NCI-H510A treated with DMSO at 0.1 percent for 48 hours (cell line): Measurements from ENCODE around the gene CPD.
"Not testable (repeated sequence)": the region's sequence is repeated elsewhere in the genome, so short reads cannot be mapped to it uniquely, and the experiment has no call there.

Experiments
- DNase-seq: peaks from one replicate; lab custom pipeline; 2025; lab: John Stamatoyannopoulos, UW

Gene CPD

GRCh38 chr17:30378825-30379302 lies at the start of gene CPD:
CPD (plus strand) TSS chr17:30378927; CDS start chr17:30378981, 54 bp downstream.
- DNase-seq = peak; percentile 89

DNA sequence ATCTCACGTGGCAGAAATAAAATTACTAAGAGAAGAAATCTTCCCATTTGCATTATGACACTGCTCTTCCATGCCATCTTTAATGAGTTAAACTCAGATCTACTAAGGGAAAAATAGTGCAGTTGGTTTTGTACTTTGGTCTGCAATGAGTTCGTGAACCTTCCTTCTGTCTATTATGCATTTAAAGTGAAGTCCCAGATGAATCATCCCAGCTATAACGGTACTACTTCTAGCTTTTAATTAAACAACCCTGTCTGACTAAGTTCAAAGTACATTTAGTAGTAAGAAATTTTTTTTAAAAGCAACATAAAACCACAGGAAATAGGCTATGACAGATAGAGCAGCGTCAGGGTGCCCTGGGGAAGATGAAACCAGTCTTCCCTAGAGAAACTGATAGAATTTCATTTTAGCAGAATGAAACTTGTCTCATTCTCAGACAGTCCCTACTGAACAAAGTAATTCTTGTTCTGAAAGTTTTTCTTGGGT lies 46.6 kb upstream of the CPD start:
- DNase-seq = no peak

DNA sequence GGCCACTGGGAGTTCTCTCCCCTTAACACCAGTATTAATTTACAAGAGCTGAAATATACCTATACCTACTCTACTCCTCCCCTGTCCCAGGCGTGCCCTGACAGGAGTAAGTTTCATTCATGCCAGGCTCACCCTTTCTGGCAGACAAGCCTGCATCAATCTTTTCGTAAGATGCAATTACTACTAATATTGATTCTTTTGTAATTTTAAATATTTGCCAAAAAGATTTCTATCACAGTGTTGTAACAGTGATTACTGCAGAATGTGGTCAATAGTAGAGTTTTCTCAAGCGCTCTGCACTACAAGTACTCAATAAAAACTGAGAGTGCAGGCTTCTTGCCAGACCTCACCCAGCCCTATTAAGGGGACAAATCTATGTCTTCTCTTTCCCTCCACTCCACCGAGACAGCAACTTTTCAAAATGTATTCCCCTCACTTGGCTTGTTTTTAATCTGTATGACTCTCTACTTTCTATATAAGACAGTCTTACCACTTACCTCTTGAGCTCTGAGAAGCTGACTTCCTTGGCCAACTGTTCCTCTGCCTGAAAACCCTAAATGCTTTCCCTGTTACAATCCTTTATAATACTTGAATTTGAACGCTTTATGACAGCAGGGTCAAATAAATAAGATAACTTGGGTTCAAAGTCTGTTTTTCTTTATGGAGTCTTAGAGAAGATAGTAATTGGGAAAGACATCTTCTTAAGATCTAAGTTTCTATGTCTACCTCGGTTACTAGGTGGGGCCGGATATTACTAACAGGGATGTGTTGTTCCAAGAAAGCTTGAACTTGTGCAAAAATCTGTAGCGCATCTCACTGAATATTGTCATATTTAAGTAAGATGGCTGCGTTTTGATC lies 45.0 kb upstream of the CPD start, which contains the start of gene TMIGD1:
Gene TMIGD1, minus strand, starts transcription at position 555 of the 858 bp plus-strand sequence. CDS start 1,924 bp downstream, outside the sequence.
- no peak for DNase-seq

DNA sequence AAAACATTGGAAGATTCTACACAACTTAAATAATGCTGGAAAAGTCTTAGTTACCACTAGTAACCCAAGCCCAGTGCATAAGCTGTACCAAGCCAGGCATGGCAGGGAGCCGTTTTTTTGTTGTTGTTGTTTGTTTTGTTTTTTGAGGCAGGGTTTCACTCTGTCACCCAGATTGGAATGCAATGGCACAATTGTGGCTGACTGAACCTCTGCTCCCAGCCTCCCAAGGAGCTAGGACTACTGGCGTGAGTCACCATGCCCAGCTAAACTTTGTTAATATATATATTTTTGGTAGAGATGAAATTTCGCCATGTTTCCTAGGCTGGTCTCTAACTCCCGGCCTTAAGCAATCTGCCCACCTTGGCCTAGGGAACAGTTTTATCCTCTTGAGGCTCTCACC lies 44.3 kb upstream of the CPD start:
- no peak for DNase-seq

GRCh38 chr17:30336369-30337171 lies 42.2 kb upstream of the CPD start:
- peak; percentile 81 for DNase-seq

DNA sequence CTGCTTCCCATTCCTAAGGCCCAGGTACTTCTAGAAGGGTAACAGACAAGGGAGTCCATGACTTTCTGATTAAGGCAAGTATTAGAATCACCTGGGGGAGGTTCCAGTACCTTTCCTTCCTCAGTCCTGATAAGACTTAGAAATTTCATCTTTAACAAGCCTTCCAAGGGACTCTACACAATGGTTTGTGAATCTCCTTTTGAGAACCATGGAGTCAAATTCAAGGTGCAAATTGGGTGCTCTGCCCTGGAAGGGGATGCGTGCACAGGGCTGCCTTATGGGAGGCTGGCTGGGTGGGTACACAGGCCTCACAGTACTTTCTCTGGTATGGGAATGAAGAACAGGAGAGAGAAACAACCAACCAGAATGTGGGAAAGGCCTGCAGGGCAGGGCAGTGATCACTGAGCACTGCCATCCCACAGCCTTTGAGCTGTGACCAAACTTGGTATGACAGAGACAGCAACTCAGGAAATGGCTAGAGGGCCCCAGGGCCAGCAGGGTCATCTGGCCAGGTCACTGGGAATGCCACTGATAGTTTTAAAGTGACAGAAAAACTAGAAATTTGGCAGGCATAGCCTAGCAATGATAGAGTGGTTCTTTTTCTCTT lies 41.2 kb upstream of the CPD start:
- DNase-seq = no peak

DNA sequence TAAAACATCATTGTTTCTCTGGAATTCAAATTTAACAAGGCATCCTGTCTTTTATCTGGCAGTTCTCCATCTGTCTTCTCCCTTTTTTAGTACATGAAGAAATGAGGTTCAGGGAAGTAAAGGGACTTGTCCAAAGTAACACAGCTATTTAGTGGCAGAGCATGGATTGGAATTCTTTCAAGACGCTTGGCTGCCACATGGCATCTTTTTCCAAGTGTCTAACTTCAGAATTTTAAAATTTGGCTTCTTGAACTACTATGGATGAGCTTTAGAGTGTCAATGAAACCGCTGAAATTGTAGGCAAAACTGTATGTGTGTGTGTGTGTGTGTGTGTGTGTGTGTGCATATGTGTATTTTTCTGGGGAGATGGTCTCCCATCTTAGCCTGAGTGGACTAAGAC lies 39.6 kb upstream of the CPD start:
- no peak for DNase-seq

- no peak for DNase-seq
These were observed 37.8 kb upstream of the CPD start for GRCh38 chr17:30340801-30341356.

- no peak for DNase-seq
These were observed 37.0 kb upstream of the CPD start for GRCh38 chr17:30341703-30342249.

DNA sequence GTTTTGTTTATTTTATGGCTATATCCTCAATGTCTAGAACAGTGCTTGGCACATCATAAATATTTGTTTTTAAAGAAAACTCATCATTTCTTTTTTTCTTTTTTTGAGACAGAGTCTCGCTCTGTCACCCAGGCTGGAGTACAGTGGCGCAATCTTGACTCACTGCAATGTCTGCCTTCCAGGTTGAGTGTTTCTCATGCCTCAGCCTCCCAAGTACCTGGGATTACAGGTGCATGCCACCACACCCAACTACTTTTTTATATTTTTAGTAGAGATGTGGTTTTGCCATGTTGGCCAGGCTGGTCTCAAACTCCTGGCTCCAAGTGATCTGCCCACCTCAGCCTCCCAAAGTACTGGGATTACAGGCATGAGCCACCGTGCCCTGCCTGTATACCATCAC lies 35.5 kb upstream of the CPD start:
- not testable (repeated sequence) for DNase-seq

DNA sequence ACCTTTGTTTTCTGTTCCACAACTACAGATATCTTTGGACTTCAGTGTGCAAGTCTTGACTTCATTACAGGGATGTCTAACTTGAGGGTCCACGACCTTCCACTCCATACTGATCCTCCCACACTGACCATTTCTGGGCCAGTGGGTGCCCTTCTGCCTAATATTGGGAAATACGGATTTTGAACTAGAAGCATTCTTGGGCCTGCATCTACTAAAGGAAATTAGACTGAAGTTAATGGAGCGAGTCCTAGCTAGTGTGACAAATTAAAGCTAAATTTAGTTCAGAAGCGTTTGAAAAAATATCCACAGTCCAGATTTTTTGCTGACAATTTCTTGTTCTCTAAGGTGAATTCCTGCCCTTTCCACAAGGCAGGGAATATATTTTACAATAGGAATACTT lies 34.9 kb upstream of the CPD start:
- no peak for DNase-seq

GRCh38 chr17:30344283-30345088 lies 34.2 kb upstream of the CPD start:
- DNase-seq = peak; percentile 90

DNA sequence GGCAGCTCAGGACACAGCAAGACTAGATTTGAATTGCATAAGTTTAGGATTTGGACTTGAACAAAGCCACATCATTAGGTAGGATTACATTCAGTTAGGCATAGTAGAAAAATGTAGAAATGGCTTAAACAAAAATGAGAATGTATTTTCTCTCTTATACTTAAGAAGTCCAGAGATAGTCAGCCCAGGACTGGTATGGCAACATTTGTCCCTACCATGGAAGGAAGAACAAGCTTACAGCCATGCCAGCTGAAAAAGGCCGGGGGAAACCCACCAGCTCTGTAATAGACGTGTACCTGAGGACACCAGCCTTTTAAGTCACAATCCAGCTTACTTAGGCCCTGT lies 33.7 kb upstream of the CPD start:
- peak; percentile 66 for DNase-seq

- DNase-seq = no peak
These were observed 33.1 kb upstream of the CPD start for GRCh38 chr17:30345527-30346075.

DNA sequence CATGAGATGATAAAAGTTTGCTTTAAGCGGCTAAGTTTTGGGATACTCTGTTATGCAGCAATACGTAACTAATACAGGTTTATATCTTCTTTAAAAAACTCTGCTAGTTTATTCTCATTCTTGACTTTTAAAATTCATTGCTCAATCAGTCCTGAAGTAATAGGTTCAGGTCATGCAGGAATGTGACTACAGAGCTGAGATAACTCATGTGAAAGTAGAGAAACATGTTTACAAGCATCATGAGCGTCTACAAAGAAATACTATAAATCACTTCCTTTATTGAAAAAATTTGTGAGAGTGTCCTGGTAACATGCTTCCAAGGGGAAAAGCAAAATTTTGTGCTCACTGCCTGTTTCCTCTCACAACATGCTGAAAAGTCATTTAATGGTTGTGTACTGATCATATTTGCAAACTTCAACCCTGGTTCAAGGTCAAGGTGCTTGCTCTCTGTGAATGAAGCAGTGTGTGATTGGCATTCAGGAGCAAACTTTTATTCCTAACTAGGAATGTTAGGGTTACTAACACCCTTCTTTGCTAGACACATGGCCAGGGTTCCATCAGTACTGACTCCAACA lies 32.4 kb upstream of the CPD start:
- DNase-seq = no peak

DNA sequence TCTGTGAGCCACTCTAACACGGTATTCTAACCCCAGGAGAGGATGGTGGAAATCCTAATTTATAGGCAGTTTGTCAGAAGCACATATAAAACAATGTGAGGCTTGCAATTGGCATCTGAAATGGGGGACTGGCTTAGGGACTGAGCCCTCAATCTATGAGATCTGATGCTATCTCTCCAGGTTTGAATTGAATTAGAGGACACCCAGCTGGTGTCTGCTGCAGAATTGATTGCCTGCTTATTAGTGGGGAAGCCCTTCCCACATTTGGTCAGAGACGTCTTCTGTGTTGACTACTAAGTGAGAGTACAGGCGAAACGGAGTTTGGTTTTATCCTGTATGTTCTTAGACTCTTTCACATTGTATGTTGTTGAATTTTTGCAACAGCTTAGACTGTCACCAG lies 31.2 kb upstream of the CPD start:
- peak; percentile 33 for DNase-seq

DNA sequence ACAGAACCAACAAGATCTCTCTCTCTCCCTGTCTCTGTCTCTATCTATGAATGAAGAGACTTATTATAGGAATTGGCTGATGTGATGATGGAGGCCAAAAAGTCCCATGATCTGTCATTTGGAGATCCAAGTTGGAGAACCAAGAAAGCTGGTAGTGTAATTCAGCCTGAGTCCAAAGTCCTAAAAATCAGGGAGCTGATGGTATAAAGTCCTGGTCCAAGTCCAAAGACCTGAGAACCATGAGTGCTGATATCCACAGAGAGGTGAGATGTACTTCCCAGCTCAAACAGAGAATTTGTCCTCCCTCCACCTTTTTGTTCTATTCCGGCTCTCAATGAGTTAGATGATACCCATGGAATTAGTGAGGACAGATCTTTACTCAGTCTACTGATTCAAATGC lies 29.5 kb upstream of the CPD start:
- DNase-seq = no peak

DNA sequence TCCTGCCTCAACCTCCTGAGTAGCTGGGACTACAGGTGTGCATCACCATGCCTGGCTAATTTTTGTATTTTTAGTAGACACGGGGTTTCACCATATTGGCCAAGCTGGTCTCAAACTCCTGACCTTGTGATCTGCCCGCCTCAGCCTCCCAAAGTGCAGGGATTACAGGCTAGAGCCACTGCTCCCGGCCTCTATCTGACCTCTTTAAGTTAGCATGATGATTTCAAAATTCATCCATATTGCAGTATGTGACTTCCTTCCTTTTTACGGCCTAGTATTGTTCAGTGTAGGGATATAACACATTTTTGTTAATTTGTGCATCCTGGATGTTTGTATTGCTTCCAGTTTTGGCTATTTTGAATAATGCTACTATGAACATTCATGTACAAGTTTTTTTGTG lies 27.5 kb upstream of the CPD start:
- not testable (repeated sequence) for DNase-seq

DNA sequence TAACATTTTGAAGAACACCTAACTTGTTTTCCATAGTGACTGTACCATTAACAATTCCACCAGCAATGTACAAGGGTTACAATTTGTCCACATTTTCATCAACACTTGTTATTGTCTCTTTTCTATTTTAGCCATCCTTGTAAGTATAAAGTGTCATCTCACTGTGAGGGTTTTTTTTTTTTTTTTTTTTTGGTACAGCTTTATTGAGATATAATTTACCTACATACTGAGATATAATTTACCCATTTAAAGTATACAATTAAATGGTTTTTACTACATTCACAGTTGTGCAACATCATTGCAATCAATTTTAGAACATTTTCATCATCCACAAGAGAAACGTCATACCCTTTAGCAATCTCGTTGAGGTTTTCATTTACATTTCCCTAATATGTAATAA lies 27.0 kb upstream of the CPD start:
- DNase-seq = no peak

GRCh38 chr17:30352240-30352814 lies 26.4 kb upstream of the CPD start:
- DNase-seq = no peak
